Stomach (tissue), 9 donors: Measurements from ENCODE around the gene WDR12. TPM values are rescaled to one million over a fixed set of nuclear protein-coding genes. Genes with fewer than 3 reads are reported as not detected.
"Not testable (repeated sequence)": the region's sequence is repeated elsewhere in the genome, so short reads cannot be mapped to it uniquely, and the experiment has no call there.

Source experiments
- DNase-seq, 2 donors: peaks; one replicate each; pipeline versions ENCODE4 v3.0.0 to v3.0.0-alpha.2; 2013 to 2019
- H3K27ac ChIP-seq, 5 donors: fragments of 200-600 bp in 4 of 5; sonication (generic) in 4 of 5; one replicate each; pipeline ENCODE4 v1.5.1; 2013 to 2019; ENCODE audit warnings: mild to moderate bottlenecking in 1 of 5, moderate library complexity in 1 of 5
- H3K27me3 ChIP-seq, 3 donors: fragments of 200-600 bp; sonication (generic); one replicate each; pipeline ENCODE4 v1.5.1; 2017 to 2019; ENCODE audit warnings: mixed run types in 1 of 3
- H3K36me3 ChIP-seq, 4 donors: fragments of 200-600 bp; sonication (generic); 1 replicate in 3 of 4; 2 replicates in 1 of 4; pipeline ENCODE4 v1.5.1; 2016 to 2019
- H3K4me1 ChIP-seq, 4 donors: fragments of 200-600 bp; sonication (generic); one replicate each; pipeline ENCODE4 v1.5.1; 2016 to 2019
- H3K4me3 ChIP-seq, 4 donors: fragments of 200-600 bp; sonication (generic) in 3 of 4; one replicate each; pipeline ENCODE4 v1.5.1; 2016 to 2019; ENCODE audit warnings: mild to moderate bottlenecking in 1 of 4
- H3K9me3 ChIP-seq, 4 donors: fragments of 200-600 bp; sonication (generic); one replicate each; pipeline ENCODE4 v1.5.1; 2016 to 2019
- EP300 ChIP-seq: sonication (generic); formaldehyde crosslinking; IDR thresholded peaks from one replicate; pipeline ENCODE4 v1.6.1; 2017; ENCODE audit warnings: antibody characterized with exemption
- POLR2A ChIP-seq, 4 donors: fragments of 450-650 bp; IDR thresholded peaks; one replicate each; pipeline ENCODE4 v1.6.1; 2016; ENCODE audit warnings: antibody characterized with exemption in 4 of 4, control low read depth in 2 of 4, mild to moderate bottlenecking in 1 of 4, moderate library complexity in 1 of 4
- POLR2AphosphoS5 ChIP-seq, 3 donors: sonication (generic); formaldehyde crosslinking; IDR thresholded peaks; one replicate each; pipeline ENCODE4 v1.6.1; 2016; ENCODE audit warnings: antibody characterized with exemption in 3 of 3
- WGBS, 5 donors: extraction: QIAGEN DNeasy Blood & Tissue Kit in 3 of 5; methylation state at CpG; one replicate each; pipeline versions ENCODE4 v1.1.5 to v1.1.7; 2013 to 2018; 5-methylcytosine and 5-hydroxymethylcytosine counted together
- intact Hi-C: fragments of 100-400 bp; cut with DNase I; formaldehyde crosslinking; loops from one replicate; pipeline ENCODE4 v1.15.1; 2023; ENCODE audit warnings: low total_unique reads
- polyA plus RNA-seq, 3 donors: library from polyadenylated mRNA; stranded (reverse); fragments of 200-250 nt; gene quantifications; one replicate each; pipeline ENCODE4 v1.2.3, GENCODE V29; 2013
- total RNA-seq, 5 donors: library from RNA; depleted of rRNA; stranded (reverse); fragments of >200 nt; gene quantifications; one replicate each; pipeline versions ENCODE4 v1.1.0 to v1.2.3, GENCODE V29; 2014 to 2016
- TF ChIP-seq, protein P1 (sequence below), 7 experiments: fragments of 450-650 bp in 4 of 7; fragments of 200-600 bp in 3 of 7; sonication (generic) in 3 of 7; IDR thresholded peaks; one replicate each; pipeline ENCODE4 v1.5.1; 2016 to 2019; ENCODE audit warnings: antibody characterized with exemption in 7 of 7, control low read depth in 2 of 7, mild to moderate bottlenecking in 1 of 7
- donor health status: healthy with polysubstance abuse.
- donor health status: Bipolar disorder and iron deficiency.
- donor health status: healthy.

WDR12 gene
- total and polyA plus RNA-seq, 8 donors: 1.7 to 40.9 (median 10.1) TPM; not detected in 1

GRCh38 chr2:202871300-202872141 lies 40.0 kb downstream of the WDR12 start, which contains the start of gene ICA1L:
ICA1L (minus strand) TSS chr2:202871766; CDS start chr2:202829009, 42,757 bp downstream.
- Histone ChIP-seq H3K4me3 (peak within 1 kb of the TSS; percentile 69 to 89 (median 86)), H3K27me3 (no peaks in the 10 kb centered on the region), H3K27ac (peak within 1 kb of the TSS; percentile 81 to 93 (median 84)), H3K36me3 (no peaks in the 10 kb centered on the region), H3K4me1 (peaks cover 0 to 20% (median 14%) of the 10 kb centered on the region in 4 donors), H3K9me3 (no peaks in the 10 kb centered on the region)
- peak; percentile 57 to 92 for DNase-seq
- intact Hi-C loops: no loop called here
- WGBS, 5 donors: 0 to 1% (median 1%) methylated on average over 31 to 93 of the region's 93 CpGs
- peak in 1 of 3 donors; percentile 18 for TF ChIP-seq POLR2AphosphoS5 (IDR thresholded peaks at IDR 0.05)
- TF ChIP-seq, protein P1, sequence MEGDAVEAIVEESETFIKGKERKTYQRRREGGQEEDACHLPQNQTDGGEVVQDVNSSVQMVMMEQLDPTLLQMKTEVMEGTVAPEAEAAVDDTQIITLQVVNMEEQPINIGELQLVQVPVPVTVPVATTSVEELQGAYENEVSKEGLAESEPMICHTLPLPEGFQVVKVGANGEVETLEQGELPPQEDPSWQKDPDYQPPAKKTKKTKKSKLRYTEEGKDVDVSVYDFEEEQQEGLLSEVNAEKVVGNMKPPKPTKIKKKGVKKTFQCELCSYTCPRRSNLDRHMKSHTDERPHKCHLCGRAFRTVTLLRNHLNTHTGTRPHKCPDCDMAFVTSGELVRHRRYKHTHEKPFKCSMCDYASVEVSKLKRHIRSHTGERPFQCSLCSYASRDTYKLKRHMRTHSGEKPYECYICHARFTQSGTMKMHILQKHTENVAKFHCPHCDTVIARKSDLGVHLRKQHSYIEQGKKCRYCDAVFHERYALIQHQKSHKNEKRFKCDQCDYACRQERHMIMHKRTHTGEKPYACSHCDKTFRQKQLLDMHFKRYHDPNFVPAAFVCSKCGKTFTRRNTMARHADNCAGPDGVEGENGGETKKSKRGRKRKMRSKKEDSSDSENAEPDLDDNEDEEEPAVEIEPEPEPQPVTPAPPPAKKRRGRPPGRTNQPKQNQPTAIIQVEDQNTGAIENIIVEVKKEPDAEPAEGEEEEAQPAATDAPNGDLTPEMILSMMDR (IDR thresholded peaks at IDR 0.05): peak in 1 of 7 experiments; percentile 4
- TF ChIP-seq POLR2A (IDR thresholded peaks at IDR 0.05): no peak
- no peak for TF ChIP-seq EP300

DNA sequence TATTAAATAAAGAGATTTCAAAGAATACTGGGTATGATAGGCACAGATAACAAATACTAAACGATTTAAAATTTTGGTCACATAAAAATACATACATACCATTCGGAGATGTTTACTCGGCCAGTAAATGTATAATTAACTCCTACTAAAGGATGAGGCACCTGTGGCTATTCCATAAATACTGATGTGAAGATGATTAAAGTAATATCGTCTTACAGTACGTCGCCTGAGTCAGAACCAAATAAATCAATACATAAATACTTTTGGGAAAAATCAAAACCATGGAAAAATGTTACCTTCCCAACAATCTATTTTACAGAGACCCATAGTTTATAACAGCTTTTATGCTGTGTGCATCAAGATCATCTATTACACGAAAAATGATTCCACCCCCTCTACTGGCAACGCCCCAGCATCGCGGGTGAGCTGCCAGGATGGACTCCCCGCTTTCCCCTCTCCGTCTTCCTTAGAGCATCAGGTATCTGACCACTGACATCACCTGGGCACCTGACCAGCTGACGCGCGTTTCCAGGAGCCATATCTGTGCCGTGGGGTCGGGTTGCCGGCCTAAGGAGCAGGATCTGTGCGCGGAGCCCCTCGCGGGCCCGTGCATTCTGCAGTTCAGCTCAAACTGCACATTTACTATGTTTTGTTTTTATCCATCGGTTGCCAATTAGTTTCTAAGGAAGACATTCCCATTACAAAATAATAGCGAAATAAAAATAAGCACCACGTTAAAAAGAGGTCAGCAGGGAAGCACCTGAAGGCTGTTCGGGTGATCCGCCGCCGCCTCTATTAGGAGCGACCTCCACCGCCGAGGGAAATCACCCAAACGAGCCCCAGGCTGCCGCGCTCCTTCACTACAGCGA lies 40.8 kb downstream of the WDR12 start:
- H3K9me3 ChIP-seq: no peaks in the 10 kb centered on the region
- no peaks in the 10 kb centered on the region for H3K27me3 ChIP-seq
- peaks cover 0 to 20% (median 14%) of the 10 kb centered on the region in 4 donors for H3K4me1 ChIP-seq
- no peaks in the 10 kb centered on the region for H3K36me3 ChIP-seq
- H3K27ac ChIP-seq: peak overlapping the region; percentile 81 to 93 (median 84)
- peak overlapping the region; percentile 69 to 89 (median 86) for H3K4me3 ChIP-seq
- DNase-seq: peak; percentile 58 to 91
- intact Hi-C loops: no loop called here
- TF ChIP-seq POLR2AphosphoS5 (IDR thresholded peaks at IDR 0.05) (peak in 2 of 3 donors; percentile 13 to 29), EP300 (no peak), POLR2A (IDR thresholded peaks at IDR 0.05) (no peak)
- TF ChIP-seq, protein P1 (IDR thresholded peaks at IDR 0.05): peak in 4 of 7 experiments; percentile 16 to 37 (median 26)
- WGBS, 5 donors: 2 to 4% (median 3%) methylated on average over 37 of the region's 37 CpGs

GRCh38 chr2:202861987-202862386 lies 49.5 kb downstream of the WDR12 start:
- intact Hi-C loops: no loop called here
- Histone ChIP-seq H3K27me3 (no peaks in the 10 kb centered on the region), H3K4me1 (no peaks in the 10 kb centered on the region), H3K36me3 (no peaks in the 10 kb centered on the region), H3K9me3 (no peaks in the 10 kb centered on the region), H3K27ac (no peak overlapping the region), H3K4me3 (no peak overlapping the region)
- WGBS, 5 donors: 95 to 100% (median 97%) methylated on average over 3 of the region's 3 CpGs
- TF ChIP-seq EP300 (no peak), POLR2A (IDR thresholded peaks at IDR 0.05) (no peak), POLR2AphosphoS5 (IDR thresholded peaks at IDR 0.05) (no peak)
- TF ChIP-seq, protein P1 (IDR thresholded peaks at IDR 0.05): no peak
- no peak for DNase-seq

DNA sequence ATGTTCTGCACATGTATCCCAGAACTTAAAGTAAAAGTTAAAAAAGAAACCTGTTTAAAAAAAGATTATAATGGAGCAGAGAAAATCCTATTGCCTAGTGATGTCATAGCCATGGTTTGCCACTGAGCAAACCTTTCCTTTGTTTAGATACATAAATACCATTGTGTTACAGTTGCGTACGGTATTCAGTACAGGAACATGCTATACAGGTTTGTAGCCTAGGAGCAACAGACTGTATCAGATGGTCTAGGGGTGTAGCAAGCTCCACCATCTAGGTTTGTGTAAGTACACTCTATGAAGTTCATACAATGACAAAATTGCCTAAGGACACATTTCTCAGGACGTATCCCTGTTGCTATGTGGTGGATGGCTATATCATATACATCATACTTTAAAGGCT lies 52.9 kb downstream of the WDR12 start:
- Histone ChIP-seq H3K4me3 (no peak overlapping the region), H3K27ac (no peak overlapping the region), H3K27me3 (no peaks in the 10 kb centered on the region), H3K9me3 (no peaks in the 10 kb centered on the region), H3K4me1 (no peaks in the 10 kb centered on the region), H3K36me3 (no peaks in the 10 kb centered on the region)
- no peak for TF ChIP-seq POLR2A (IDR thresholded peaks at IDR 0.05)
- TF ChIP-seq POLR2AphosphoS5 (IDR thresholded peaks at IDR 0.05): no peak
- TF ChIP-seq, protein P1 (IDR thresholded peaks at IDR 0.05): no peak
- no peak for TF ChIP-seq EP300
- intact Hi-C loops: no loop called here
- 71 to 89% (median 75%) methylated on average over 3 of the region's 3 CpGs for WGBS, 5 donors
- peak in 1 of 2 donors; percentile 25 for DNase-seq

- 58 to 80% (median 76%) methylated on average over 2 to 3 of the region's 3 CpGs for WGBS, 5 donors
- H3K27me3 ChIP-seq, intact Hi-C loops: not testable (repeated sequence)
These were observed 62.1 kb downstream of the WDR12 start for GRCh38 chr2:202849343-202849742.

More at GRCh38 chr2:202849343-202849742, 62.1 kb downstream of the WDR12 start:
- DNase-seq, H3K9me3 ChIP-seq, H3K4me1 ChIP-seq, H3K4me3 ChIP-seq, H3K27ac ChIP-seq, H3K36me3 ChIP-seq: not testable (repeated sequence)
